Vagina (tissue), 2 donors: ENCODE data around the gene FUZ. TPM values are rescaled to one million over a fixed set of nuclear protein-coding genes. Genes with fewer than 3 reads are reported as not detected.

Experiments
- DNase-seq, 2 donors: peaks; one replicate each; pipeline ENCODE4 v3.0.0-alpha.2; 2017; ENCODE audit errors: extremely low spot score in 2 of 2
- H3K27ac ChIP-seq: fragments of 200-600 bp; sonication (generic); one replicate; pipeline ENCODE4 v1.5.1; 2019
- H3K27me3 ChIP-seq: fragments of 200-600 bp; sonication (generic); one replicate; pipeline ENCODE4 v1.5.1; 2019
- H3K36me3 ChIP-seq, 2 donors: fragments of 200-600 bp; sonication (generic); one replicate each; pipeline ENCODE4 v1.5.1; 2017 to 2019
- H3K4me1 ChIP-seq: fragments of 200-600 bp; sonication (generic); one replicate; pipeline ENCODE4 v1.5.1; 2019
- H3K4me3 ChIP-seq, 2 donors: fragments of 200-600 bp; sonication (generic); 1 replicate in 1 of 2; 2 replicates in 1 of 2; pipeline ENCODE4 v1.5.1; 2016 to 2019
- H3K9me3 ChIP-seq: fragments of 200-600 bp; sonication (generic); one replicate; pipeline ENCODE4 v1.5.1; 2019
- CTCF ChIP-seq, 3 experiments: fragments of 450-650 bp in 2 of 3; fragments of 200-600 bp in 1 of 3; sonication (generic) in 1 of 3; IDR thresholded peaks; one replicate each; pipeline ENCODE4 v1.5.1; 2017 to 2019; ENCODE audit warnings: antibody characterized with exemption in 3 of 3, mild to moderate bottlenecking in 2 of 3, moderate library complexity in 2 of 3
- POLR2A ChIP-seq, 2 donors: fragments of 450-650 bp; IDR thresholded peaks; one replicate each; pipeline ENCODE4 v1.6.1; 2017; ENCODE audit warnings: antibody characterized with exemption in 2 of 2, mild to moderate bottlenecking in 2 of 2, moderate library complexity in 2 of 2
- POLR2AphosphoS5 ChIP-seq, 2 donors: sonication (generic); formaldehyde crosslinking; IDR thresholded peaks; one replicate each; pipeline ENCODE4 v1.9.0; 2017; ENCODE audit warnings: antibody characterized with exemption in 2 of 2, mild to moderate bottlenecking in 2 of 2, low read depth in 1 of 2; ENCODE audit not compliant: insufficient read depth in 1 of 2
- intact Hi-C: fragments of 100-400 bp; cut with DNase I; formaldehyde crosslinking; loops from one replicate; pipeline ENCODE4 v1.15.1; 2023
- total RNA-seq: library from RNA; depleted of rRNA; stranded (reverse); fragments of >200 nt; gene quantifications from one replicate; pipeline ENCODE4 v1.2.3, GENCODE V29; 2016

Gene FUZ
- total RNA-seq, 1 donor from 2014 or later: 11.5 TPM

GRCh38 chr19:49805822-49806619, 7.1 kb downstream of the FUZ start:
- H3K36me3 ChIP-seq: peaks cover 0 to 35% of the 10 kb centered on the region in 2 donors
- DNase-seq: no peak
- intact Hi-C loops: loop anchor here (5.0 kb wide), 1 partner anchor 39 kb away; the partner anchor contains the start of gene AP2A1
- peaks cover 35% of the 10 kb centered on the region for H3K4me1 ChIP-seq
- no peaks in the 10 kb centered on the region for H3K9me3 ChIP-seq
- TF ChIP-seq POLR2AphosphoS5 (IDR thresholded peaks at IDR 0.05; ENCODE audit: insufficient read depth in 1 of 2, low read depth in 1 of 2) (no peak), POLR2A (IDR thresholded peaks at IDR 0.05) (no peak), CTCF (IDR thresholded peaks at IDR 0.05) (no peak)
- no peak overlapping the region for H3K4me3 ChIP-seq
- no peak overlapping the region for H3K27ac ChIP-seq
- H3K27me3 ChIP-seq: no peaks in the 10 kb centered on the region

GRCh38 chr19:49803529-49803856, 9.6 kb downstream of the FUZ start:
- TF ChIP-seq CTCF (IDR thresholded peaks at IDR 0.05) (no peak), POLR2A (IDR thresholded peaks at IDR 0.05) (no peak), POLR2AphosphoS5 (IDR thresholded peaks at IDR 0.05; ENCODE audit: insufficient read depth in 1 of 2, low read depth in 1 of 2) (no peak)
- Histone ChIP-seq H3K4me3 (no peak overlapping the region), H3K9me3 (no peaks in the 10 kb centered on the region), H3K27ac (no peak overlapping the region), H3K36me3 (peaks cover 0 to 59% of the 10 kb centered on the region in 2 donors), H3K27me3 (no peaks in the 10 kb centered on the region), H3K4me1 (peaks cover 19% of the 10 kb centered on the region)
- intact Hi-C loops: no loop called here
- DNase-seq: no peak

- no peak for TF ChIP-seq POLR2AphosphoS5 (IDR thresholded peaks at IDR 0.05; ENCODE audit: insufficient read depth in 1 of 2, low read depth in 1 of 2)
- TF ChIP-seq POLR2A (IDR thresholded peaks at IDR 0.05): no peak
- TF ChIP-seq CTCF (IDR thresholded peaks at IDR 0.05): no peak
- H3K27me3 ChIP-seq: no peaks in the 10 kb centered on the region
- H3K4me3 ChIP-seq: peak overlapping the region; percentile 36 to 53
- peak overlapping the region; percentile 76 for H3K27ac ChIP-seq
- no peaks in the 10 kb centered on the region for H3K9me3 ChIP-seq
- peaks cover 0 to 65% of the 10 kb centered on the region in 2 donors for H3K36me3 ChIP-seq
- no peak for DNase-seq
- peaks cover 14% of the 10 kb centered on the region for H3K4me1 ChIP-seq
- intact Hi-C loops: no loop called here
These were observed 10.1 kb downstream of the FUZ start for GRCh38 chr19:49802836-49803528.

GRCh38 chr19:49801966-49802661, 11.0 kb downstream of the FUZ start:
- H3K27me3 ChIP-seq: no peaks in the 10 kb centered on the region
- peaks cover 0 to 73% of the 10 kb centered on the region in 2 donors for H3K36me3 ChIP-seq
- H3K4me3 ChIP-seq: peak overlapping the region; percentile 36 to 53
- DNase-seq: peak in 1 of 2 donors; percentile 89
- intact Hi-C loops: no loop called here
- H3K9me3 ChIP-seq: no peaks in the 10 kb centered on the region
- H3K4me1 ChIP-seq: peaks cover 14% of the 10 kb centered on the region
- peak overlapping the region; percentile 76 for H3K27ac ChIP-seq
- TF ChIP-seq POLR2AphosphoS5 (IDR thresholded peaks at IDR 0.05; ENCODE audit: insufficient read depth in 1 of 2, low read depth in 1 of 2) (peak in 1 of 2 donors; percentile 35), POLR2A (IDR thresholded peaks at IDR 0.05) (no peak), CTCF (IDR thresholded peaks at IDR 0.05) (peak in 2 of 3 experiments; percentile 20 to 28)
